SIG-M5 treated with dmso at 0.1 percent for 504 hours (cell line): ENCODE data around the gene DBP.
A peak's percentile ranks its signal among the peaks of the same experiment; 100 is the strongest.

ENCODE experiments used
- DNase-seq: peaks from one replicate; lab custom pipeline; 2025; ENCODE audit not compliant: unreplicated experiment; lab: John Stamatoyannopoulos, UW

DBP gene

GRCh38 chr19:48628486-48629296 is 8.5 kb downstream of the DBP start:
- DNase-seq = no peak

- DNase-seq = no peak
Measured at GRCh38 chr19:48627865-48628314, 9.3 kb downstream of the DBP start.

DNA sequence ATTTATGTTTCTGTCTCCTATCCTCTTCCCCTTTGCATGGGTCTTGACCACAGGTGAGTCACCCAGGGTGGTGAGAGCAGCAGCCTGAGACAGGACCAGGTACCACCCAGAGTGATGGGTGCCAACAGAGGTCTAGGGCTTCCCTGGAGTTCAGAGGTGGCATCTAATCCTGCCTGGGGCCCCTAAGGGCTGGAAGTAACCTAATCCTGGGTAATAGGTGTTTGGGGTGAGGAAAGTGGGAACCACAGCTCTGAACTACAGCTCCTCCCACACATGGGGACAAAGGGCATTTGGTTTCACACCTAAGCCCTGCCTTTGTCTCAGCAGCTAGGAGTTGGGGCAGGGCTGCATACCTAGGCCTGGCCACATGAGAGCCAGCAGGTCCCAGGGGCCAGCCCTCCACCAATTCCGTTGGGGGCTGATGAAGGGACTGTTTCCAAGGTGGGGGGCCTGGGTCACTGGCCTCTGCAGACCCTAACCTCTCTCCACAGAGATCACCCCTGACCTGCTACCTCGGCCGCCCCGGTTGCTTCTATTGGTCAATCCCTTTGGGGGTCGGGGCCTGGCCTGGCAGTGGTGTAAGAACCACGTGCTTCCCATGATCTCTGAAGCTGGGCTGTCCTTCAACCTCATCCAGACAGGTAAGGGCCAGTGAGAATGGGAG is 9.8 kb downstream of the DBP start:
- no peak for DNase-seq

DNA sequence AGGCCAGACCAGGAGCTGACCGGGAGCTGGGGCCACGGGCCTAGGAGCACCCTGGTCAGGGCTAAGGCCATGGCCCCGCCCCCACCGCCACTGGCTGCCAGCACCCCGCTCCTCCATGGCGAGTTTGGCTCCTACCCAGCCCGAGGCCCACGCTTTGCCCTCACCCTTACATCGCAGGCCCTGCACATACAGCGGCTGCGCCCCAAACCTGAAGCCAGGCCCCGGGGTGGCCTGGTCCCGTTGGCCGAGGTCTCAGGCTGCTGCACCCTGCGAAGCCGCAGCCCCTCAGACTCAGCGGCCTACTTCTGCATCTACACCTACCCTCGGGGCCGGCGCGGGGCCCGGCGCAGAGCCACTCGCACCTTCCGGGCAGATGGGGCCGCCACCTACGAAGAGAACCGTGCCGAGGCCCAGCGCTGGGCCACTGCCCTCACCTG is 11.3 kb downstream of the DBP start:
- no peak for DNase-seq

DNA sequence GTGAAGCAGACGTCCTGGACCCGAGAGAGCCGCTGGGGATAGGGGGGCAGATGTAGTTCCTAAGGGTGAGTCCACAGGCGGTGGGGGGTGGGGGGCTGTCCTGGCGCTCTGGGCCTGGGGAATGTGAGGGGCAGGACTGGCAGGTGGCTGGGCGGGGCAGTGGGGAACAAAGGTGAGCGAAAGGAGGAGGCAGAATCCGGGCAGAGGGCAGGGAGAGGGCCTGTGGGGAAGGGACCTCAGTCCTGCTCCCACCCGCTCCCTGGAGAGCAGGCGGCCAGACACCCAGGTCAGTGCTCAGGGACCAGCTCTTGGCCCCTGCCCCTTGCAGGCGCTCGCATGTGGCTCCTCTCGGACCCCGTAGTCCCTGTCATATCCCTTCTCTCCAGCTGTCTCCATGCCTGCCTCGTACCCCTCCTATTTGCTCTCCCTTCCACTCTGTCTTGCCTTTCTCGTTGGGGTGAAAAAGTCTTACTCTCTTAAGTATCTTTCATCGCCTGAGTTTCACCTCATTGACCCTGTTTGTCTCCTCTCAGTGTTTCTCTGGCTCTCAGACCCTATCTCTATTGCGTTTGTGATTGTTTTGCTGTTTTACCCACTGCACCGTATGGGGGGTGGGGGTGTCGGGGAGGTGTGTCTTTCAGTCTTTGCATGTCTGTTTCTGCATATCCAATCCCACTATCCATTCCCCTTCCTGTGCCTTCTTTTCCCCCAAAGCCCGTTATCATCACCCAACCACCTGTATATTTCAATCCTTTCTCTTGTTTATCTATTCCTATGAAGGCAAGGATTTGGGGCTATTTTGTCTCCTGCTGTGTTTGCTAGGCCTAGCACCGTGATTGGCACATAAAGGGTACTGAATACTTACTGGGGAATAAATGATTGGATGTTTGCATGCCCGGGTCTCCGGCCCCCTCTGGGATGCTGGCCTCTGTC is 12.1 kb downstream of the DBP start:
- no peak for DNase-seq

DNA sequence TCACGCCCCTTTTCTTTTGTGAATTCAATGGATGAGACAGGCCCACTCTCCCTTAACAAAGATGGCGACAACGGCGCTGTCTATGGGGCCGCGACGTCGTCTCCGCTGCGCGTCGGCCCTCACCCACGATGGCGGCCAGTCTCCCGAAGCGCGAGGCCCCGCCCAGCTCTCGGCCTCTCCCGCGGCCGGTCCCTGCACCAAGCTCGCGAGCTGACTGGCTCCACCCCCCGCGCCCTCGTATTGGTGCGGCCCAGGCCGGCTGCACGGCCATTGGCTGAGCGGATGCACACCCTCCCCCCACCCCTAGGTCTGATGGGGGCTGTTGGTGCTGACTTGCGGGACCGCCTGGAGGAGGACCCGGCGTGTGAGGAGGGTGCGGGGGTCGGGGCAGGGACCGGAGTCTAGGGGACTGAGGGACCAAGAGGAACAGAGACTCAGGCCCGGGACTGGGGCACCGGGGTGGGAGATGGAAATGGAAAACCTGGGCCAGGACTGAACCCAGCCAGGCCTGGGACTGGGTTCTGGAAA is 13.0 kb downstream of the DBP start:
- DNase-seq = peak; percentile 72

DNA sequence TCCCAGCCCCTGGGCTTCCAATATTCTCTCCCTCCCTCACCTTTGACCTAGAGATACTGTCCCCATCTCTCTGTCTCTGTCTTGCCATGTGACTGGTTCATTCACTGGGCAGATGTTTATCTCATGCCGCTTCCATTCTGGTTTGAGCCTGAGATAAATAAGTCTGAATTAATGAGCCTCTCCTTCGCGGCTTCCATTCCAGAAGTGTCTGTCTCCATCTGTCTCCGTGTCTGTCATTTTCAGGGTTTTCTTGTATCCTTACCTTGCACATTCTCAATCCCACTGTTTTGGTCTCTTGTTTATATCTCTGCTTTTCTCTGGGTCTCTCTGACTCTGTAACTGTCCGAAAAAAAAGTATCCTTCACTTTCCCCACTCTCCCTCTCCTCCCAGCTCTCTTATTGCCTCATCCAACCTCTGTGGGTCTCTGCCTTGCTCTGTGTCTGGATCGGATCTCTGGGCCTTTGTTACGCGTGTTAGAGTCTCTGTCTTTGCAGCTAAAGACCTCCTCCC is 13.6 kb downstream of the DBP start:
- DNase-seq = no peak

DNA sequence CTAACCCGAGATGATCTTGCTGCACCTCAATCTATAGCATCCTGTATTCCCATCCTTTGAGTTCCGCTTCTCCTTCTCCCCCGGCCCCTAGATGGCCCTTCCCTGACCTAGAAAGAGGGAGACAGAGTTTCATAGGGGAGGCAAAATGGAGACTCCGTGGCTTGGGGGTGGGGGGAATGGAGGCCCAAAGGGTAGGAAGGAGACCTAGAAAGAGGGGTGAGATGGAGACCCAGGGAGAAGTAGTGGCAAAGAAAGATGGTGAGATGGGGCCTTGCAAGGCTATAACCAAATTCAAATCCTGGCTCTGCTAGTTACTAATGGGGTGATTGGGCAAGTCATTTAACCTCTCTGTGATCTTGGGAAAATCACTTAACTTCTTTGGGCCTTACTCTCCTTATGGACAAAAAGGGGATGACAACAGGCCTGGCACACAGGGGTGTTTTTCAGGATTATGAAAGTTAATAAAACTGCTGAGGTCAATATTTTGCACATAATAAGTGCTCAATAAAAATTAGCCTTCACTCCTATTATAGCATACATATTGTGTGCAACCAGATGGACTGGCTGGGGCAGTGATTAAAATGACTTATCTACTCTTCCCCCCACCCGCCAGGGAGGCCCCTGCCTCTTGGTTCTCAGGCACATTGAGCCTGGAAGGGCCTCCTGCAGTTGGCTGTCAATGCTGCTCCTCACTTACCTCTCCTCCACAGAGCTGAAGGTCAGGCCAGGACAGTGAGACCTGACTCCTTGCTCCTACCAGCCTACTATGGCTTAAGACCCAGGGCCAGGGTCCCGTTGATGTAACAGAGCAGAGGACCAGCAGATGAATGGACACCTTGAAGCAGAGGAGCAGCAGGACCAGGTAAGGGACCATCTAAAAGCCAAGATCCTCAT is 17.2 kb downstream of the DBP start:
- DNase-seq = no peak

GRCh38 chr19:48618916-48619691 is 18.1 kb downstream of the DBP start, which contains the start of the genes RPL18 and SPHK2:
Gene RPL18, minus strand, starts transcription at chr19:48619178. Its CDS starts 35 bp downstream, at chr19:48619143.
Gene SPHK2, plus strand, starts transcription at chr19:48619506. Its CDS starts 1,009 bp downstream, at chr19:48620515.
- DNase-seq = peak; percentile 99

DNA sequence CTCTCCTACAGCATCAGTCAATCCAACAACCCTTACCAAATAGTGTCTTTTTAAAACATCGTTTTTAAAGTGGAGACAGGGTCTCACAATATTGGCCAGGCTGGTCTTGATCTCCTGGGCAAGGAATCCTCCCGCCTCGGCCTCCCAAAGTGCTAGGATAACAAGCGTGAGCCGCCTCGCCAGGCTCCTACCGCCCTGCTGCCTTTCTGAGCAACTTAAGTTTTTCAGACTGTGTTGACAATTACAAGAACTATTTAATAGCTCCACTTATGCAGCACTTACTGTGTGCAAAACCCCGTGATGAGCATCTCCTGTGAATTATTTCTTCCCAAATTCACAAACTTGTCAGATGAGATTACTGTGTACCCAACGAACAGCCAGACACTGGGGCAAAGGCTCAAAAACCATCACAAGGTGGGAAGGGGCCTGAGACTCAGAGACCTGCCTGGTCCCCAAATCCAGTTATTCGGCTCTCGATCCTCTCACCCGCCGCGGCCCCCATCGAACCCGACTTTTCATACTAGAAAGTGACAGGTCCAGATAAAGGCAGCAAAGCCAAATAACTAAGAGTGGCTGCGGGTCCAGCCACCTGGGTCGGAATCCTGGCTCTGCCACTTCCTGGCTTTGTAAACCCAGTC is 18.8 kb downstream of the DBP start:
- no peak for DNase-seq

GRCh38 chr19:48617146-48617937 is 19.8 kb downstream of the DBP start:
- DNase-seq = no peak

DNA sequence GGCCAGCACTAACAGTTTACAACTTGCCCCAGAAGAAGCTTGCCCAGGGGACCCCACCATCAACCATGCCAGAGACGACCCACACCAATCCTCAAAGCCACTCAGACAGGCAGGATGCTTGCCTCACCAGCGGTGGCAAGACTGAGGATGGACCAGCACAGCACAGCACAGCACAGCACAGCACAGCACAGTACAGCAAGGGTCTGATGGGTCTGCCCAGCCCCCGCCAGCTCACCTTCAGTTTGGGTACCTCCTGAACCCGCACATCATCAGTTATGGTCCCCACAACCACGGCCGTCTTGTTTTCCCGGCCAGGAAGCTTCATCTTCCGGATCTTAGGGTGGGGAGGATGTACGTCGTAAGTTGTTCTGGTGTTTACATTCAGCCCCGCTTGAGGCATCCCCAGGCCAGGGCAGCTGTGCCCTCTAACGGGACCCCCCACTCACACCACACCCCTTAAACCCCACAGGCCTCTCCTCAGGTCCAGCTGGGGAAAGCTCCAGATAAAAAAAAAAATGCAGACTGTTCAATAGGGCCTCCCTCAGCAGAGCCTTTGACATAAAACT is 20.6 kb downstream of the DBP start:
- no peak for DNase-seq

DNA sequence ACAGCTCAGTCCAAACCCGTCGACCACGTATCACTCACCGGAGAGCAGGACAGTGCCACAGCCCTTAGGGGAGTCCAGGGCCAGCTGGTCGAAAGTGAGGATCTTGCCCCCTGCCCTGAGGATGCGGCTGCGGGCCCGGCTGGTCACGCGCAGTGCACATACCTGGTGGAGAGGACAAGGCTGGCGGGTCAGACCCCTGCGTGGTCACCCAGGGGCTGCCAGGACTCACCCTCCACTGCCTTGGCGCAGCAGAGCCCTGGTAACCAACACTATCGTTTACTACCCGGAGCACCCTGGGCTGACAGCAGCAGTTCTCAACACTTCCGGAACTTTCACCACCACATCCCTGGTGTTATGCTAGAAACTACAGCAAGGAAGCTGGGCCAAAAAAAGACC is 21.1 kb downstream of the DBP start:
- no peak for DNase-seq

DNA sequence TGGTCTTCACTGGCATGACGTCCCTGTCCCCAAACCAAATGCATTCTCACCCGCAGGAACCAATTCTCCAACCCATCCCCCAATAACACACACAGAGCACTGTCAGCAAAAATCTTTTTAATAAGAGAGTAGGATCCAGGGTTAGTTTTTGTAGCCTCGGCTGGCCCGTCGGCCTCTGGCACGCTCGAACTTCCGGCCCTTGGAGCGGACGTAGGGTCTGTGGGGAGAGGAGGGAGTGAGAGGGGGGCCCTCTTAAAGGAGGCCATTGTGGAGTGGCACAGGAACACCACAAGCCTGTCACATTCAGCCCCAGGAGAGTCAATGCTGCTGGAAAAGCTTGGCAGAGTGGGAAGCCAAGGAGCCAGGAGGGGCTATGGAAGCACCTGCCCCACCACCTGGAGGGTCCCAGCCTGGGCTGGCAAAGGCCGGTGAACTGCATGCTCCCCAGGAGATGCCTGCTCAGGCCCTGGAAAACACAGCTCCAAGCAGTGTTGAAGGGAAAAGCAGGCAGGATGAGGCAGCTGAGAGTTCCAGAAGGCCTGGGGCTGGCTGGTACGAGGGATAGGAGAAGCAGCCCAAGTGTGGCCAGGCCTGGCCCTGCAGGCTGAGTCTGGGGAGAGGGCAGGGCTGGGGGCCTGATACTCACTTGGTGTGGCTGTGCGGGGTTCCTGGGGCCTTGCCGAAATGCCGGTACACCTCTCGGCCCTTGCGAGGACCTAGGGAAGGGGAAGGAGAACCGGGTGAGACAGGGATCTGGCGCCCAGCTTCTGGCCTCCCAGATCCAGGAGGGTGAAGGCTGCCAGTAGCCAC is 21.7 kb downstream of the DBP start:
- DNase-seq = no peak

DNA sequence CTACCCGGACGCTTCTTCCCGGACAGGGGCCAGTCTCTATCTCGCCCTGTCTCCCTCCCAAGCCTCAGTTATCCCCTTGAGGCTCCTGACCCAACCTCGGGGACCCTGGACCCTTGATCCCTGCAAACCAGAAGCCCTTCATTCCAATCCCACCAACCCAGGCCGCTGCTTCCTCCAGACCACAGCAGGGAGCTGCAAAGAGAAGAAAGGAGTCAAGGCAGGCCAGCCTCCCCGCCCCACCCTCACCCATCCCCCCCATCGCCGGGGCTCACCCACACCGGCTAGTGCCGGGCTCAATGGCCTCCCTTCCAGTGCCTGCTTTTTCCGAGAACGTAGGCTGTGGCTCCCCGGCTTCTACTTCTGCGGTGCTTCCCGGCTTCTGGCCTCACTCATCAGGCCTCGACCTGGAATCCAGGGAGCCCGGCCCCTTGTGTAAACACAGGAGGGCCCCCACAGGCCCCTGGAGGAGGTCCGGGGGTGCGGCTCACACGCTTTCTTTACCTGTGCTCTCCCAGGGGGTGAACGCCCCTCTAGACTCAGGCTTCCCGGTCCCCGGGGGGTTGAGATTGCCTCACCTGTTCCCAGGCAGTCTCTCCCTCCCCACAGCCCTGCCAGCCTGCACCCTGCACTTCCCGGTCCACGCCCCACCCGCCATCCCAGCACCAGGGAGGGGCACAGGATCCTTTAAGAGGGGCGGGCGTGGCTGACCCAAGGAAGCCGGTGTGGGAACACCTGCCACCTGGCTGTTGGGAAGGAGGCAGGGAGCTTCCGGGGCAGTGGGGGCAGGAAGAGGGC is 22.5 kb downstream of the DBP start, which contains the start of gene FAM83E:
Gene FAM83E (minus strand): TSS at position 641 of the 795 bp plus-strand sequence. CDS start 1,704 bp downstream, outside the sequence.
- DNase-seq = no peak
